AG04449 (cell line): ENCODE results near the gene PRSS57.

Experiments used
- CTCF ChIA-PET: fragments of 350-600 bp; formaldehyde crosslinking; extraction: SDS; loops from one replicate; lab custom pipeline; 2021; ENCODE audit warnings: antibody characterized with exemption; lab: Yijun Ruan, JAX
- POLR2A ChIA-PET: fragments of 400-600, 350-600 bp; formaldehyde crosslinking; extraction: SDS; loops from one replicate; lab custom pipeline; 2020; ENCODE audit warnings: antibody characterized with exemption, inconsistent platforms; lab: Yijun Ruan, JAX
- DNase-seq: peaks from one replicate; pipeline ENCODE4 v3.0.0-alpha.2; 2010; ENCODE audit warnings: low read depth, low spot score
- H3K4me3 ChIP-seq: 2 replicates; pipeline ENCODE4 v1.5.1; 2011; ENCODE audit warnings: low read depth, mild to moderate bottlenecking, control low read depth, low read length
- TF ChIP-seq, protein P1 (sequence below): IDR thresholded peaks from one replicate; pipeline ENCODE4 v1.5.1; 2011; ENCODE audit warnings: mild to moderate bottlenecking, moderate library complexity, low read length, control low read depth, inconsistent platforms; ENCODE audit not compliant: insufficient read depth; ENCODE audit errors: missing control alignments

PRSS57 gene

GRCh38 chr19:648904-649801 lies 46.1 kb downstream of the PRSS57 start:
- H3K4me3 ChIP-seq, result no peak overlapping the region
- ChIA-PET POLR2A (no interaction called here), CTCF (interaction anchor here (1.4 kb wide), 1 partner anchor 9 kb away, joined by 3 read pairs; the partner anchor contains the start of gene FGF22)
- TF ChIP-seq, protein P1, sequence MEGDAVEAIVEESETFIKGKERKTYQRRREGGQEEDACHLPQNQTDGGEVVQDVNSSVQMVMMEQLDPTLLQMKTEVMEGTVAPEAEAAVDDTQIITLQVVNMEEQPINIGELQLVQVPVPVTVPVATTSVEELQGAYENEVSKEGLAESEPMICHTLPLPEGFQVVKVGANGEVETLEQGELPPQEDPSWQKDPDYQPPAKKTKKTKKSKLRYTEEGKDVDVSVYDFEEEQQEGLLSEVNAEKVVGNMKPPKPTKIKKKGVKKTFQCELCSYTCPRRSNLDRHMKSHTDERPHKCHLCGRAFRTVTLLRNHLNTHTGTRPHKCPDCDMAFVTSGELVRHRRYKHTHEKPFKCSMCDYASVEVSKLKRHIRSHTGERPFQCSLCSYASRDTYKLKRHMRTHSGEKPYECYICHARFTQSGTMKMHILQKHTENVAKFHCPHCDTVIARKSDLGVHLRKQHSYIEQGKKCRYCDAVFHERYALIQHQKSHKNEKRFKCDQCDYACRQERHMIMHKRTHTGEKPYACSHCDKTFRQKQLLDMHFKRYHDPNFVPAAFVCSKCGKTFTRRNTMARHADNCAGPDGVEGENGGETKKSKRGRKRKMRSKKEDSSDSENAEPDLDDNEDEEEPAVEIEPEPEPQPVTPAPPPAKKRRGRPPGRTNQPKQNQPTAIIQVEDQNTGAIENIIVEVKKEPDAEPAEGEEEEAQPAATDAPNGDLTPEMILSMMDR, result no peak
- no peak for DNase-seq

DNA sequence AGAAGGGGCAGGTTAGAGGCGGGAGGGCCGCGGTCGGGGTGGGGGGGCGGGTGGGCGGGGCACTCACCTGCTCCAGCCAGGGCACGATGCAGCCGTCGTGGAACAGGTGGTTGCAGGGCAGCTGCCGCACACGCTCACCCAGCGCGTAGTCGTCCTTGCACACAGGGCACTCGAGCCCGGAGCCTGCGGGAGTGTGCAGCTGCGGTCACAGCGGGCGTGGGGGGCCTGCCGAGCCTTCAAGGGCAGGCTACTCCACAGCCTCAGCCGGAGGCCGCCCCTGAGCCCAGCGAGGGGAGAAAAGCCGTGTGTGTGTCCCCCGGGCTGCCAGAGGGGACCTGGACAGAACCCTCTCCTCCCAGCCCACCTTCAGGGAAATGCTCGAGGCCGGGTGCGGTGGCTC lies 46.9 kb downstream of the PRSS57 start:
- H3K4me3 ChIP-seq, result no peak overlapping the region
- ChIA-PET POLR2A (no interaction called here), CTCF (no interaction called here)
- DNase-seq, result no peak
- TF ChIP-seq, protein P1, result no peak

DNA sequence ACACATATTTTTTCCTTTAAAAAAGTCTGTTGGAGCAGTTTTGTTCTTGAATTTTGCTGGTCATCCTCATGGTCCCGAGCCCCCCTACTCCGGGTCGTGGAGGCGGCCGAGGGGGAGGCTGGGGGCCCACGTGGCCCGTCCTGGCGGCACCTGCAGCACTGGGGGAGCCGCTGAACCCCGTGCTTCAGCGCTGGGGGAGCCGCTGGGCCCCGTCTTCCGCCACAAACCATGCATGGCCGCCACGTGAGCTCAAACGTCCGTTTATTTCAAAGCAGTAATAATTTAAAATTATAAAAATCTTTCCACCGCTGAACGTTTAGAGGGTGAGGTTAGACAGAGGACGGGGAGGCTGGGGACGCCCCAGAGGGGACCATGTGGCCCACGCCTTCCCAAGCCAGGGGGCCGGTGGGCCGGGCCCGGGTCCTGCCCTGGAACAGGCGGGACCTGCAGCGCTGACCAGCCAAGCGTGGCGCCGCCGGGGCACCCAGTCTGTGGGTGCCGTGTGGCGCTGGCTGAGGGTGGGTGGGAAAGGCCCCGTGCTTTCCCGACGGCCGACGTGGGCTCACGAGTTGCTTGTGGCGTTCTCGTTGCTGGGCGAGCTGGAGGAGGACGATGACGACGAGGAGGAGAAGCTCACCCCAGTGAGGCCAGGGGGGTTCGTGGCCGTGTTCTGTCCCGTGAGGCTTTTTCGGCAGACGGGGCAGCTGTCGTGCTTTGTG lies 47.5 kb downstream of the PRSS57 start:
- no peak for DNase-seq
- TF ChIP-seq, protein P1, result no peak
- no peak overlapping the region for H3K4me3 ChIP-seq
- ChIA-PET CTCF (no interaction called here), POLR2A (no interaction called here)

DNA sequence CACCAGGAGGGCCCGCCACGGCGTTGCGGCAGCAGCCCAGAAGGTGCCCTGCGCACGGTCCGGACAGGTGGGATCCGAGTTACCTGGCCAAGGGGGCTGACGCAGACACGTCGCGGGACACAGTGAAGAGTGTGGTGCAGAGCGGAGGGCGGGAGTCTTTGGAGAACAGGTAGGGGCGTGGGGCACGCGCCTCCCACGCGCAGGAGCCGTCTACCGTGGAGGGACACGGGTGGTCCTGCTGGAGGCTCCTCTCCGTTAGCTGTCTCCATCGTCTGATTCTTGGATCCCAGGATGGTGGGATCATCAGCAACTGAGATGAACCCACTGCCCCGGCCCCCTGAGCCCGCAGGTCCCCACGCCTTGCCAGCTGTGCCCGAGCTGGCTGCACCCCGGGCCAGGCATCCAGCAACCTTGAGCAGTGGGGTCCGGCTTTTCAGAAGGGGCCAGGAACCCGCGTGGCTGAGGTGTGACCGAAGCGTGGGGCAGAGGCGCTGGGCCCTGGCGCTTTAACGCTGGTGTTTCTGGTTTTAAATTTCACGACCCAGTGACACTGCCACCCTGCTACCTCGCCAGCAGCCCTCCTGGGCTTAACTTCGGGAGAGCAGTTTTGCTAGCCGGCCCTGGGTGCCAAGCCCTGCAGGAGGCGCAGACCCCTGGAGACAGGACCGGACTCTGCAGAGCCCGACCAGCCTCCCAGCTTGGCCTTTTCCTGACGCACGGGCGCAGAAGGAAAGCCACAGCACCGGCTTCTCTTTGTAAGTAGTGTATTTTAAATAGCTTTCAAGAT lies 48.3 kb downstream of the PRSS57 start:
- no peak overlapping the region for H3K4me3 ChIP-seq
- ChIA-PET POLR2A (no interaction called here), CTCF (no interaction called here)
- TF ChIP-seq, protein P1, result no peak
- no peak for DNase-seq

- ChIA-PET POLR2A (no interaction called here), CTCF (no interaction called here)
Observed at GRCh38 chr19:645912-646778, 49.1 kb downstream of the PRSS57 start.

More at GRCh38 chr19:645912-646778, 49.1 kb downstream of the PRSS57 start:
- TF ChIP-seq, protein P1, result no peak
- H3K4me3 ChIP-seq, result no peak overlapping the region
- no peak for DNase-seq
